IgD-negative memory B cell (primary cell): ENCODE results near the gene RAD50. TPM values are rescaled to one million over a fixed set of nuclear protein-coding genes. Genes with fewer than 3 reads are reported as not detected.
"Not testable (repeated sequence)": the region's sequence is repeated elsewhere in the genome, so short reads cannot be mapped to it uniquely, and the experiment has no call there.

Experiments
- H3K27ac Mint-ChIP-seq, 3 donors: one replicate each; pipeline ENCODE4 v1.8.0; 2020 to 2022; ENCODE audit warnings: mild to moderate bottlenecking in 3 of 3, mixed read lengths in 3 of 3, moderate library complexity in 1 of 3
- H3K27me3 Mint-ChIP-seq: one replicate; pipeline ENCODE4 v1.8.0; 2021; ENCODE audit warnings: mixed read lengths
- H3K36me3 Mint-ChIP-seq: one replicate; pipeline ENCODE4 v1.8.0; 2020; ENCODE audit warnings: mild to moderate bottlenecking, mixed read lengths
- H3K4me1 Mint-ChIP-seq, 3 donors: one replicate each; pipeline ENCODE4 v1.8.0; 2020 to 2022; ENCODE audit warnings: mixed read lengths in 3 of 3, mild to moderate bottlenecking in 1 of 3
- H3K4me3 Mint-ChIP-seq, 4 donors: one replicate each; pipeline ENCODE4 v1.8.0; 2020 to 2022; ENCODE audit warnings: mild to moderate bottlenecking in 4 of 4, mixed read lengths in 4 of 4, moderate library complexity in 3 of 4
- H3K9me3 Mint-ChIP-seq, 3 donors: one replicate each; pipeline ENCODE4 v1.8.0; 2020 to 2021; ENCODE audit warnings: mixed read lengths in 3 of 3, mild to moderate bottlenecking in 1 of 3
- polyA plus RNA-seq: library from polyadenylated mRNA; unstranded; fragments of 300-500 nt; fragmentation: Illumina TruSeq; gene quantifications from one replicate; pipeline ENCODE4 v1.2.3, GENCODE V29; 2021

The RAD50 gene
- polyA plus RNA-seq, 1 donor from 2014 or later: 33.4 TPM

DNA sequence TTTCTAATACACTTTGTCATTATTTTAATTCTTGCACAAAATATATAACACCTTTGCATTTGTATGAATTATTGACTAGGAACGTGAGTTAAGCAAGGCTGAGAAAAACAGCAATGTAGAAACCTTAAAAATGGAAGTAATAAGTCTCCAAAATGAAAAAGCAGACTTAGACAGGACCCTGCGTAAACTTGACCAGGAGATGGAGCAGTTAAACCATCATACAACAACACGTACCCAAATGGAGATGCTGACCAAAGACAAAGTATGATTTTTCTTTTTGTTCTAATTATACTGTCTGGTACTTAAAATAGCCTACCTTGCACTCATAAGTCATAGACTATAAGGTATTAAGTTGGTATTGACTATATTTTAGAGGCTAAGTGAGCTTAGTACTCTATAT, 34.4 kb downstream of the RAD50 start:
- H3K9me3 Mint-ChIP-seq: no peaks in the 10 kb centered on the region
- H3K36me3 Mint-ChIP-seq: peaks cover 9% of the 10 kb centered on the region
- H3K27me3 Mint-ChIP-seq: no peaks in the 10 kb centered on the region
- no peak overlapping the region for H3K4me3 Mint-ChIP-seq
- no peak overlapping the region for H3K27ac Mint-ChIP-seq
- H3K4me1 Mint-ChIP-seq: peaks cover 0 to 4% (median 0%) of the 10 kb centered on the region in 3 donors

DNA sequence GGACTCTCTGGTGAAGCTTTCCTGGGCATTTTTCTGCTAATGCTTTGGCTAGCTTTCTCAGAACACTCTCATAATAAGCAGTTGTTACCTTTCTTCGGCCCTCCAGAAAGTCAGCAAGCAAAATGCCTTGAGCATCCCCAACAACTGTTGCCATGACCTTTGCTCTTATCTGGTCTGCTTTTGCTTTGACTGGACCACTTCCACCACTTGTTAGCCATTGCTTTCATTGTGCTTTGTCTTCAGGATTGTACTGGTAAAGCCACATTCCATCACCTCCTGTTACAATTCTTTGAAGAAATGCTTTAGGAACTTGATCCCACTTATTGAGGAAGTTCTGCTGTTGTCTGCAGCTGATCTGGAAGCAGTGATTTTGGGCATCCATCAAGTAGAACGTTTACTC, 35.7 kb downstream of the RAD50 start:
- Mint-ChIP-seq H3K4me1 (peaks cover 0 to 4% (median 0%) of the 10 kb centered on the region in 3 donors), H3K36me3 (peaks cover 14% of the 10 kb centered on the region), H3K4me3 (no peak overlapping the region), H3K9me3 (no peaks in the 10 kb centered on the region), H3K27ac (no peak overlapping the region), H3K27me3 (no peaks in the 10 kb centered on the region)

DNA sequence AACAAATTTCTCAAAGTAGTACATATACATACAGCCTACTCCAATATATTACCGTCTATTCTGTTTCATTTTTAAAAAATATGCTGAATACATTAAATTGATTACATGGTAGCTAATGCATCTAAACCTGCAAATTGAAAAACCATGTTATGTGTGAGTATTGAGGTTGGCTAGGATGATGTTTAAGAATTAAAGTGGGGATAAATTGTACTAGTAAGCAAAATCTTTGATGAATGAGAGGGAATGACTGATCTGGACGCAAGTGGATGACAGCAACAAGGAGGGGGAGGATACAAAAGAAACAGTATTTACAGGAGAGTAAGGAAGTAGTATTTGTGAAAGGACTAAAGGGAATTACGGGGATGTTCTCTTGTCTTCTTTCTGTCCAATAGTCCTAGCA, 37.4 kb downstream of the RAD50 start:
- H3K9me3 Mint-ChIP-seq: no peaks in the 10 kb centered on the region
- peaks cover 13% of the 10 kb centered on the region for H3K36me3 Mint-ChIP-seq

DNA sequence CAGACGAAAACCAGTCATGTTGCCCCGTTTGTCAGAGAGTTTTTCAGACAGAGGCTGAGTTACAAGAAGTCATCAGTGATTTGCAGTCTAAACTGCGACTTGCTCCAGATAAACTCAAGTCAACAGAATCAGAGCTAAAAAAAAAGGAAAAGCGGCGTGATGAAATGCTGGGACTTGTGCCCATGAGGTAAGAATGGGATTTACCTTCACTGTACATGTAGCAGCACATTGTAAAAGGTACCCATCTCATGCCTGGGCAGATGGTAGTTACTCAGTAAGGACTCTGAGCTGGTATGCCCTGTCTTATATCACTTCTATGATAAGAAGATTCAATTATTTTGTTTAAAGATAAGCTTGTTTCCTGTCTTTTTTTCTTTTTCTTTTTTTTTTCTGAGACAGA, 38.8 kb downstream of the RAD50 start:
- Mint-ChIP-seq H3K27ac (no peak overlapping the region), H3K4me1 (peaks cover 0 to 3% (median 0%) of the 10 kb centered on the region in 3 donors), H3K27me3 (no peaks in the 10 kb centered on the region), H3K4me3 (no peak overlapping the region), H3K9me3 (no peaks in the 10 kb centered on the region), H3K36me3 (peaks cover 11% of the 10 kb centered on the region)

More for the DNA sequence above, 37.4 kb downstream of the RAD50 start:
- no peak overlapping the region for H3K4me3 Mint-ChIP-seq
- no peaks in the 10 kb centered on the region for H3K27me3 Mint-ChIP-seq
- no peak overlapping the region for H3K27ac Mint-ChIP-seq
- peaks cover 0 to 3% (median 0%) of the 10 kb centered on the region in 3 donors for H3K4me1 Mint-ChIP-seq

DNA sequence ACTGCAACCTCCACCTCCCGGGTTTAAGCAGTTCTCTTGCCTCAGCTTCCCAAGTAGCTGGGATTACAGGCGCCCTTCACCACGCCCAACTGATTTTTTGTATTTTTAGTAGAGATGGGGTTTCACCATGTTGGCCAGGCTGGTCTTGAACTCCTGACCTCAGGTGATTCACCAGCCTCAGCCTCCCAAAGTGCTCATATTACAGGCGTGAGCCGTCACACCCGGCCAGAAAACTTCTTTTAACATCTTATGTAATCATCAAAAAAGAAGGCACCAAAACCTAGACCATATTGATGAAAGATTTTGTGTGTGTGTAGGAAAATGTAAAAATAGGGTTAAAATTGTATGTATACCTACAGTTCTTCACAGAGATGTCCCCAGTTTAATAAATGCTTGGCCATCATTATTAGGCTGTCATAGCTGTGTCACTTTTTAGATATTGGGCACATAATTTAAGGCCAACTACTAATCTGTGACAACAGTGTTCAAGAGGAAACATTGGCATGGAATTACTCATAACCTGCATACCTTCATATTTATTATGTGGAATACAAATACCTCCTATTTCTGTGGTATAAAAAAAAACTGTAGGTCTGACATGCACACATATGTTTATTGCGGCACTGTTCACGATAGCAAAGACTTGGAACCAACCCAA, 44.4 kb downstream of the RAD50 start:
- Mint-ChIP-seq H3K9me3 (no peaks in the 10 kb centered on the region), H3K27ac (peak overlapping the region in 1 of 3 donors; percentile 55), H3K27me3 (no peaks in the 10 kb centered on the region), H3K36me3 (peaks cover 15% of the 10 kb centered on the region), H3K4me1 (no peaks in the 10 kb centered on the region), H3K4me3 (no peak overlapping the region)

DNA sequence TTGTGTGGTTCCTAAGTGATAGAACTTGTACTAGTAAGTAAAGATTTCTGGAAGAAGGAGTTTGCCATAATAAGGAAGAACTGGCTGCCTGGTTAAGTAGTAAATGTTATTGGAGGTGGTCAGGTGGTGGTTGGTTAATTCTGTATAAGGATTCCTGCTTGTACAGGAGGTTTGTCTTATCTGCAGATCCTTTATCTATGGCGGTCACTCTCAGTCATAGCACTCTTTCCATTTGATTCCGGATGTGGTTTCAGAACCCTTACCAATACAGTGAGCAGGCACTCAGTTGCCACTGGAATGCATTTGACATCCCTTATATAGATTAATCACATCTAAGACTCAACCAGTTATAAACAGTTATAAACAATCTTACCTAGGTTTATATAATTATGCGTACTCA, 50.3 kb downstream of the RAD50 start:
- Mint-ChIP-seq H3K9me3 (peaks cover 0 to 2% (median 0%) of the 10 kb centered on the region in 3 donors), H3K4me3 (no peak overlapping the region), H3K4me1 (no peaks in the 10 kb centered on the region), H3K27ac (no peak overlapping the region), H3K27me3 (no peaks in the 10 kb centered on the region), H3K36me3 (peaks cover 22% of the 10 kb centered on the region)

DNA sequence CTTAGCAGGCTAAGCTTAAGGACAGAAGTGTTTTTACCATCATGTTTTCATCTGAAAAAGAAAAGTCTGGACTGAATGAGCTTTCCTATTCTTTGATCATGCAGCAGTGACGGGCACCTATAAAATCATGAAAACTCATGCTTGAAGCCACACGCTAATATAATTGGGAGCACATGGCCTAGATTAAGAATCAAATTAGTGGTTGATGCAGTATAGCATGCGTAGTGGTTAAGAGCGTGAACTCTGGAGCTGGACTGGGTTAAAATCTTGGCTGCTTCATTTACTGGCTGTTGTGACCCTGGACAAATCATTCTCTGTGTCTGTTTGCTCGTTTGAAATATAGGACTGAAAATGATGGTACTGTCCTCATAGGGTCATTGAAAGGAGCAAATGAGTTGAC, 51.3 kb downstream of the RAD50 start:
- peaks cover 0 to 2% (median 0%) of the 10 kb centered on the region in 3 donors for H3K9me3 Mint-ChIP-seq
- no peaks in the 10 kb centered on the region for H3K27me3 Mint-ChIP-seq
- no peaks in the 10 kb centered on the region for H3K4me1 Mint-ChIP-seq
- H3K4me3 Mint-ChIP-seq: no peak overlapping the region
- no peak overlapping the region for H3K27ac Mint-ChIP-seq
- peaks cover 25% of the 10 kb centered on the region for H3K36me3 Mint-ChIP-seq

DNA sequence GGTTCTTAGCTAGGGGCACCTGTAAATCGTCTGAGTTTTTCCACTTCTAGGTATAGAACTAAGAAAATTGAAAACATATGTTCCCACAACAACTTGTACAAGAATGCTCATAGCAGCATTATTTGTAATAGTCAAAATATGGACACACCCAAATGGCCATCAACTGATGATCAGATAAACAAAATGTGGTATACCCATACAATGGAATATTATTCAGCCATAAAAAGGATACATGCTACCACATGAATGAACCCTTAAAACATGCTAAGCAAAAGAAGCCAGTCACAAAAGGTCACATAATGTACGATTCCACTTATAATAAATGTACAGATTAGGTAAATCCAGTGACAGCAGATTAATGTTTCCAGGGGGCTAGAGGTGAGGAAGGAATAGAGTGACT, 55.2 kb downstream of the RAD50 start:
- Mint-ChIP-seq H3K27ac (no peak overlapping the region), H3K36me3 (peaks cover 17% of the 10 kb centered on the region), H3K27me3 (no peaks in the 10 kb centered on the region)

DNA sequence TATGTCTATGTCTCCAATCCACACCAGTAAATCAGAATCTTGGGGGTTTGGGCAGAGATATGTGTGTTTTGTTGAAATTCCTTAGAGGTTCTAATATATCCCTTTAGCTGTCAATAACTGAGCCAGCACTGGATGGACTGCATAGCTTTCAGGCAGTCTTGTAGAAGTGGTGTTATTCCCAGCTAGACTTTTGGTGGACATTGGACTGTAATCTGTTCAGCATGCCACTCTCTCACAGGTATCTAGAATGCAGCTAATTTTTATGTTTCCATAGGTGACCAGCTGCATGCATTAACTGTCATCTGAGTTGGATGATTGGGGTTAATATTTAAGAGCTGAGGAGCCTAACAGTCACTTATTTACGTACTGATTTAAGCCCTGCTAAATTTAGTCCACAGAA, 56.1 kb downstream of the RAD50 start:
- Mint-ChIP-seq H3K27ac (no peak overlapping the region), H3K36me3 (peaks cover 17% of the 10 kb centered on the region), H3K9me3 (peaks cover 0 to 2% (median 0%) of the 10 kb centered on the region in 3 donors), H3K4me3 (no peak overlapping the region), H3K4me1 (peaks cover 0 to 2% (median 1%) of the 10 kb centered on the region in 3 donors), H3K27me3 (no peaks in the 10 kb centered on the region)

More for the DNA sequence above, 55.2 kb downstream of the RAD50 start:
- Mint-ChIP-seq H3K4me3 (no peak overlapping the region), H3K4me1 (peaks cover 0 to 2% (median 1%) of the 10 kb centered on the region in 3 donors), H3K9me3 (peaks cover 0 to 2% (median 0%) of the 10 kb centered on the region in 3 donors)

DNA sequence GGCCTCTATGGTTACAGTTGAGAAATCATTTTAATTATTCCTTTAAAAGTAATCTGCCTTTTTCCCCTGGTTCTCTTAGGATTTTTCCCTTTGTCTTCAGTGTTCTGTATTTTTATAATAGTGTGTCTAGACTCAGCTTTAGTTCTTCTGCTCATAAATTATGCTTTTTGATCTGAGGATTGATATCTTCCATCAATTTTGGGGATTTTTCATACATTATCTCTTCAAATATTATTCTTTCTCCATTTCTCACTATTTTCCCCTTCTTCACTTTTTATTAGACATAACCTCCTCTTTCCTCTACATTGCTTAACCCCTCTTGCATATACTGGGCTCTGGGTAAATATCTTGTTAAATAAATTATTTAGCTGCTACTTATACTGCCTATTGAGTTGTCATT, 64.9 kb downstream of the RAD50 start:
- H3K27me3 Mint-ChIP-seq: no peaks in the 10 kb centered on the region
- H3K27ac Mint-ChIP-seq: peak overlapping the region in 1 of 3 donors; percentile 41
- H3K9me3 Mint-ChIP-seq: no peaks in the 10 kb centered on the region
- peaks cover 0 to 4% (median 0%) of the 10 kb centered on the region in 3 donors for H3K4me1 Mint-ChIP-seq
- peaks cover 16% of the 10 kb centered on the region for H3K36me3 Mint-ChIP-seq
- H3K4me3 Mint-ChIP-seq: no peak overlapping the region

DNA sequence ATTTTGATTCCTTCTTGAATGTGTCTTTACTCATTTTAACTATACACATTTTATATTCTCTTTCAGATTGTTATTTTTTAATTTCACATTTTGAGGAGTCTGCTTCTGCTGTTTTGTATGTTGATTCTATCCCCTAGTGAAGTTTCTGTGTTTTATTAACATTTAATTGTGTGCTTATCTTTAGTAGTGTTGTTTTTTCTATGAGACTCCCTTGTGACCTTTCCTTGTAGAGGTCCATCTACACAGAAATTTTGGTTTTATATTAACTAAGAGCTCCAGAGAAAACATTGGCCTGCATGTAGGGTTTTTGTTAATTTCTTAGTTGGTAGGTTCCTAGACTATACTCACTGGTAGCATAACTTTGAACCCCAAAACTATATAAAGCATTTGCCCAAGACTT, 65.8 kb downstream of the RAD50 start:
- Mint-ChIP-seq H3K27ac (no peak overlapping the region), H3K36me3 (peaks cover 16% of the 10 kb centered on the region), H3K27me3 (no peaks in the 10 kb centered on the region), H3K9me3 (no peaks in the 10 kb centered on the region), H3K4me1 (peaks cover 0 to 4% (median 0%) of the 10 kb centered on the region in 3 donors), H3K4me3 (no peak overlapping the region)

DNA sequence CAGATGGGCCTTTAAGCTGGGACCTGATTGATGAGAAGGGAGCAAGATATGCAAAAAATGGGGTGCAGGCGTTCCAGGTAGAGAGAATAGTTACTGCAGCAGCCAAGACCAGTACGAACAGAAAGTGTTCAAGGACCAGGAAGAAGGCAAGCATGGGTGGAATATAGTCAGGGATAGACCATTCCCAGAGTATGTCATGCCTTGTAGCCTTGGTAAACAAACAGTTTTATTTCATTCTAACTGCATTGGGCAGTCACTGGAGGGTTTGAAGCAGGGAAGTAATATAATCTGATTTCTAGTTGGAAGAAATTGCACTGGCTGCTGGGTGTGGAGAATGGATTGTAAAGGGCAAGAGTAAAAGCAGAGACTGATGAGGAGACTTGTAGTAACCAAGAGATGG, 70.7 kb downstream of the RAD50 start:
- Mint-ChIP-seq H3K27me3 (no peaks in the 10 kb centered on the region), H3K36me3 (peaks cover 4% of the 10 kb centered on the region), H3K4me1 (peaks cover 0 to 6% (median 3%) of the 10 kb centered on the region in 3 donors), H3K4me3 (no peak overlapping the region), H3K9me3 (no peaks in the 10 kb centered on the region), H3K27ac (no peak overlapping the region)

DNA sequence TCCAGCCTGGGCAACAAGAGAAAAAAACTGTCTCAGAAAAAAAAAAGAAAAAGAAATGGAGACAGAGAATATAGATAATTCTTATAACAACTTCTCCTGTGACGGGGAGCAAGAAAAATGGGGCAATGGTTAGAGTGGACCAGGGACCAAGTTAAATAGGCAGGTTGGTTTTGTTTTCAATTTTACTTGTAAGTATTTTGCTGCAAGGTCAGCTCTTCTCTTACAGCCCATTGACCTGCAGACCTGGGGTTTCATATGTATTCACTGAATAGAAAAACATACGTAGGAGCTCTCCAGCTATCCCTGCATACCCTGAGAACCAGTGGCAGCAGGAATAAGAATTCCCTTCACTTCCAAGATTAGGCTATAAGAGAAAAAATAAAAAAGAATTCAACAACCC, 72.0 kb downstream of the RAD50 start:
- H3K4me1 Mint-ChIP-seq: peaks cover 0 to 6% (median 1%) of the 10 kb centered on the region in 3 donors
- H3K9me3 Mint-ChIP-seq: no peaks in the 10 kb centered on the region
- no peaks in the 10 kb centered on the region for H3K27me3 Mint-ChIP-seq
- no peak overlapping the region for H3K4me3 Mint-ChIP-seq
- peaks cover 1% of the 10 kb centered on the region for H3K36me3 Mint-ChIP-seq
- no peak overlapping the region for H3K27ac Mint-ChIP-seq

DNA sequence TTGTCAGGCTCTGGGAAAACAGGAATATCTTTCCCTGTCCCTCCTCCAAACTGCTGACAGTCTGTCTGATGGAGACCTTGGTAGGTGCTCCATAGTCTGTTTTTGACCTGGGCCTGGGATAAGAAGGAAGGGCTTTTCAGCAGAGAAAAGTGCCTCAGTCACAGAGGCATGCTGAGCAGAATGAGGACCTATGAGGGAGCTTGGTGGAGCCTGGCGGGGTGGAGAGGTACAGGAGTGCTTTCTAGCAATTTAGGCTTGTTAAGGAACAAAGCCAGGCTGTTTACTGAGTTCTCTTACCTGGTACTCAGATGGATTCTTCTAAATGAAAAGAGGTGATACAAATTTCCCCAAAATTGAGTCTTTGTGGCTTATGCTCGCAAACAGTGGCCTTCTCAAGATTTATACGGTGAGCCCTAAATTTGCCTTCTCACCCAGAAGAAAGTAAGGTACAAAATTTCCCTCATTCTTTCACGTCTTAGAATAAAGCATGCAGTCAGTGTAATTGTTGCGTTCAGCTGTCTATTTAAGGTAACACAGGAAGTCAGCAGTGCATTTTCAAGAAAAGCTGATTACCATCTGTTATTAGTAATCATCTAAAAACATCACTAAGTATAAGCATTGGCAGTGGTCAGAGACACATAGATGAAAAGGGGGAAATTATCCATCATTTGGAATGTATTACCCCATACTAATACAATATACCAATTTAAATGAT, 72.6 kb downstream of the RAD50 start:
- Mint-ChIP-seq H3K27me3 (no peaks in the 10 kb centered on the region), H3K4me3 (no peak overlapping the region), H3K36me3 (peaks cover 1% of the 10 kb centered on the region), H3K27ac (no peak overlapping the region), H3K9me3 (no peaks in the 10 kb centered on the region), H3K4me1 (peaks cover 0 to 6% (median 1%) of the 10 kb centered on the region in 3 donors)

DNA sequence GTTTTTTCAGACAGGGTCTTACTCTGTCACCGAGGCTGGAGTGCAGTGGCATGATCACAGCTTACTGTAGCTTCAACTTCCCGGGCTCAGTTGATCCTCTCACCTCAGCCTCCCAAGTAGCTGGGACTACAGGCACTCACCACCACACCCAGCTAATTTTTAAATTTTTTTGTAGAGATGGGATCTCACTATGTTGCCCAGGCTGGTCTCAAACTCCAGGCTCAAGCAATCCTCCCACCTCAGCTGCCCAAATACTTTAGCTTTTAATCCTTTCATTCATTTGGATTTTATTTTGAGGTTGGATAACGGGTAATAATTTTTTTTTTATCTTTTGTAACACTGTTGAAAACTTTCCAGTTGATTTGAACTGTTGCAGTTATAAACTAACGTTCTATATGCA, 76.8 kb downstream of the RAD50 start:
- H3K36me3 Mint-ChIP-seq: peaks cover 14% of the 10 kb centered on the region
- H3K4me3 Mint-ChIP-seq, H3K27ac Mint-ChIP-seq, H3K9me3 Mint-ChIP-seq, H3K27me3 Mint-ChIP-seq, H3K4me1 Mint-ChIP-seq: not testable (repeated sequence)

DNA sequence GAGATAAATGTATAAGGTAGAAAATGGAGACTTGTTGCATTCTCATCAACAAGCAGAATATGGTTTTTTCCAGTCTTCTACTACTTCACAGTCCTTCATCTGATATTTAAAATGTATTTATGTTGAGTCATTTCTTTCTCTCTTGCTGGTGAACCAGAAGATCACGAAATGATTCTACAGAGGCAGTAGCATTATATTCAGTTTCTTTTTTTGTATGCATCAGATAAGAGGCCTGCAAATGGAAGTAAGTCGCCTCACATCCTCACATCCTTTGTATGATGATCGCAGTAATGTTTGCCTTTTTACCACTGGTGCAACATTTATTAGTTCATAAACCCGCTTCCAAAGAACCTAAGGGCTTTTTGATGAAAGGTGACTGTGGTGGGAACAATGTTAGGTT, 79.1 kb downstream of the RAD50 start:
- Mint-ChIP-seq H3K4me1 (peaks cover 0 to 2% (median 0%) of the 10 kb centered on the region in 3 donors), H3K4me3 (no peak overlapping the region), H3K27ac (no peak overlapping the region), H3K27me3 (no peaks in the 10 kb centered on the region), H3K9me3 (no peaks in the 10 kb centered on the region), H3K36me3 (peaks cover 19% of the 10 kb centered on the region)
